BE2C (cell line): ENCODE data around the gene KRTAP10-6.
"Not testable (repeated sequence)": the region's sequence is repeated elsewhere in the genome, so short reads cannot be mapped to it uniquely, and the experiment has no call there.

Source experiments
- DNase-seq: peaks from one replicate; pipeline ENCODE4 v3.0.0-alpha.2; 2020
- H3K27me3 ChIP-seq: fragments of 250-450 bp; sonication (Bioruptor Pico); 2 replicates; pipeline ENCODE4 v1.5.1; 2020; ENCODE audit warnings: mild to moderate bottlenecking
- H3K36me3 ChIP-seq: fragments of 250-450 bp; sonication (Bioruptor Pico); 2 replicates; pipeline ENCODE4 v1.5.1; 2020; ENCODE audit warnings: mild to moderate bottlenecking
- H3K4me1 ChIP-seq: fragments of 250-450 bp; sonication (Bioruptor Pico); 2 replicates; pipeline ENCODE4 v1.5.1; 2020
- H3K4me3 ChIP-seq: 2 replicates; pipeline ENCODE4 v1.5.1; 2011; ENCODE audit warnings: low read depth, low read length
- H3K9me3 ChIP-seq: fragments of 250-450 bp; sonication (Bioruptor Pico); 2 replicates; pipeline ENCODE4 v1.5.1; 2020
- CTCF ChIP-seq: IDR thresholded peaks from 2 replicates; pipeline ENCODE4 v1.5.1; 2012; ENCODE audit warnings: mild to moderate bottlenecking, low read depth, low read length

Gene KRTAP10-6

GRCh38 chr21:44636209-44637017 is 44.1 kb upstream of the KRTAP10-6 start:
- H3K4me1 ChIP-seq, result no peaks in the 10 kb centered on the region
- no peaks in the 10 kb centered on the region for H3K27me3 ChIP-seq
- no peak overlapping the region for H3K4me3 ChIP-seq
- no peak for TF ChIP-seq CTCF
- DNase-seq, result no peak
- no peaks in the 10 kb centered on the region for H3K36me3 ChIP-seq
- peaks cover 3% of the 10 kb centered on the region for H3K9me3 ChIP-seq

GRCh38 chr21:44632067-44632466 is 39.8 kb upstream of the KRTAP10-6 start:
- no peak for TF ChIP-seq CTCF
- no peak for DNase-seq

GRCh38 chr21:44630440-44630839 is 38.1 kb upstream of the KRTAP10-6 start:
- TF ChIP-seq CTCF, result no peak
- no peaks in the 10 kb centered on the region; the same call in 1 of the 2 replicates for H3K9me3 ChIP-seq
- no peak for DNase-seq
- no peaks in the 10 kb centered on the region for H3K4me1 ChIP-seq
- H3K36me3 ChIP-seq, result no peaks in the 10 kb centered on the region
- no peaks in the 10 kb centered on the region for H3K27me3 ChIP-seq
- H3K4me3 ChIP-seq, result no peak overlapping the region

More at GRCh38 chr21:44632067-44632466, 39.8 kb upstream of the KRTAP10-6 start:
- Histone ChIP-seq H3K4me1 (no peaks in the 10 kb centered on the region), H3K9me3 (no peaks in the 10 kb centered on the region; the same call in 1 of the 2 replicates), H3K4me3 (no peak overlapping the region), H3K27me3 (no peaks in the 10 kb centered on the region), H3K36me3 (no peaks in the 10 kb centered on the region)

- H3K4me1 ChIP-seq, result no peaks in the 10 kb centered on the region
- H3K27me3 ChIP-seq, result no peaks in the 10 kb centered on the region
- no peak for DNase-seq
- no peak overlapping the region for H3K4me3 ChIP-seq
- TF ChIP-seq CTCF, result no peak
- no peaks in the 10 kb centered on the region; the same call in 1 of the 2 replicates for H3K9me3 ChIP-seq
- H3K36me3 ChIP-seq, result no peaks in the 10 kb centered on the region
Observed at GRCh38 chr21:44628707-44629391, 36.5 kb upstream of the KRTAP10-6 start.

- not testable (repeated sequence) for H3K9me3 ChIP-seq, H3K36me3 ChIP-seq, H3K4me1 ChIP-seq, H3K27me3 ChIP-seq, DNase-seq, H3K4me3 ChIP-seq
Observed at GRCh38 chr21:44627831-44628233, 35.5 kb upstream of the KRTAP10-6 start.

GRCh38 chr21:44627181-44627822 is 35.0 kb upstream of the KRTAP10-6 start:
- H3K9me3 ChIP-seq, DNase-seq, H3K36me3 ChIP-seq, H3K4me1 ChIP-seq, H3K4me3 ChIP-seq, H3K27me3 ChIP-seq: not testable (repeated sequence)
